ENCODE measurements around the gene ABCC10.

GRCh38 chr6:43426928-43427405 is 374 bp upstream of the ABCC10 start:
- TF ChIP-seq CTCF (IDR thresholded peaks at IDR 0.05; ENCODE audit: low read length): no peak
- TF ChIP-seq EZH2 (IDR thresholded peaks at IDR 0.05; ENCODE audit: borderline replicate concordance, low read length): no peak

Measured in OCI-LY1 (cell line).